ENCODE data around the gene SLC35B4. TPM values are rescaled to one million over a fixed set of nuclear protein-coding genes. Genes with fewer than 3 reads are reported as not detected.

SLC35B4 gene
- total RNA-seq, 1 donor from 2014 or later: 51.7 TPM

GRCh38 chr7:134343796-134344195, 27.1 kb upstream of the SLC35B4 start:
- peaks cover 36% of the 10 kb centered on the region for H3K27me3 Mint-ChIP-seq (ENCODE audit: low read depth)
- no peaks in the 10 kb centered on the region for H3K36me3 Mint-ChIP-seq (ENCODE audit: low read depth)
- H3K4me3 Mint-ChIP-seq: no peak overlapping the region
- H3K4me1 Mint-ChIP-seq: no peaks in the 10 kb centered on the region
- H3K27ac Mint-ChIP-seq (ENCODE audit: unreplicated experiment): no peak overlapping the region
- no peak for TF ChIP-seq CTCF (conservative IDR thresholded peaks at IDR 0.05)
- H3K9me3 Mint-ChIP-seq: no peaks in the 10 kb centered on the region
- DNase-seq (ENCODE audit: low read depth, low spot score): no peak

GRCh38 chr7:134343136-134343535, 26.4 kb upstream of the SLC35B4 start:
- no peaks in the 10 kb centered on the region for H3K4me1 Mint-ChIP-seq
- H3K27ac Mint-ChIP-seq (ENCODE audit: unreplicated experiment): no peak overlapping the region

GRCh38 chr7:134339475-134339874, 22.7 kb upstream of the SLC35B4 start:
- Mint-ChIP-seq H3K27me3 (ENCODE audit: low read depth) (peaks cover 22% of the 10 kb centered on the region), H3K9me3 (peaks cover 4% of the 10 kb centered on the region), H3K4me1 (no peaks in the 10 kb centered on the region), H3K27ac (ENCODE audit: unreplicated experiment) (no peak overlapping the region), H3K36me3 (ENCODE audit: low read depth) (no peaks in the 10 kb centered on the region), H3K4me3 (no peak overlapping the region)
- DNase-seq (ENCODE audit: low read depth, low spot score): no peak
- TF ChIP-seq CTCF (conservative IDR thresholded peaks at IDR 0.05): no peak

More at GRCh38 chr7:134343136-134343535, 26.4 kb upstream of the SLC35B4 start:
- Mint-ChIP-seq H3K27me3 (ENCODE audit: low read depth) (peaks cover 36% of the 10 kb centered on the region), H3K36me3 (ENCODE audit: low read depth) (no peaks in the 10 kb centered on the region), H3K4me3 (no peak overlapping the region), H3K9me3 (no peaks in the 10 kb centered on the region)
- TF ChIP-seq CTCF (conservative IDR thresholded peaks at IDR 0.05): no peak
- no peak for DNase-seq (ENCODE audit: low read depth, low spot score)

GRCh38 chr7:134337980-134338379, 21.2 kb upstream of the SLC35B4 start:
- peaks cover 15% of the 10 kb centered on the region for H3K27me3 Mint-ChIP-seq (ENCODE audit: low read depth)
- no peak overlapping the region for H3K27ac Mint-ChIP-seq (ENCODE audit: unreplicated experiment)
- H3K4me3 Mint-ChIP-seq: no peak overlapping the region
- H3K4me1 Mint-ChIP-seq: no peaks in the 10 kb centered on the region
- H3K36me3 Mint-ChIP-seq (ENCODE audit: low read depth): no peaks in the 10 kb centered on the region
- peaks cover 4% of the 10 kb centered on the region for H3K9me3 Mint-ChIP-seq
- DNase-seq (ENCODE audit: low read depth, low spot score): no peak
- no peak for TF ChIP-seq CTCF (conservative IDR thresholded peaks at IDR 0.05)

GRCh38 chr7:134334408-134334807, 17.7 kb upstream of the SLC35B4 start:
- no peaks in the 10 kb centered on the region for H3K36me3 Mint-ChIP-seq (ENCODE audit: low read depth)
- no peaks in the 10 kb centered on the region for H3K27me3 Mint-ChIP-seq (ENCODE audit: low read depth)
- no peak for DNase-seq (ENCODE audit: low read depth, low spot score)
- H3K4me1 Mint-ChIP-seq: peaks cover 5% of the 10 kb centered on the region
- H3K27ac Mint-ChIP-seq (ENCODE audit: unreplicated experiment): no peak overlapping the region
- peaks cover 4% of the 10 kb centered on the region for H3K9me3 Mint-ChIP-seq
- H3K4me3 Mint-ChIP-seq: no peak overlapping the region
- no peak for TF ChIP-seq CTCF (conservative IDR thresholded peaks at IDR 0.05)

- peaks cover 5% of the 10 kb centered on the region for H3K4me1 Mint-ChIP-seq
- TF ChIP-seq CTCF (conservative IDR thresholded peaks at IDR 0.05): no peak
- no peak overlapping the region for H3K4me3 Mint-ChIP-seq
- H3K27me3 Mint-ChIP-seq (ENCODE audit: low read depth): no peaks in the 10 kb centered on the region
- peaks cover 4% of the 10 kb centered on the region for H3K9me3 Mint-ChIP-seq
- H3K36me3 Mint-ChIP-seq (ENCODE audit: low read depth): no peaks in the 10 kb centered on the region
- DNase-seq (ENCODE audit: low read depth, low spot score): no peak
- H3K27ac Mint-ChIP-seq (ENCODE audit: unreplicated experiment): no peak overlapping the region
Measured at GRCh38 chr7:134333943-134334342, 17.2 kb upstream of the SLC35B4 start.

Measured in neural crest cell (in vitro differentiated cells).